MCF 10A (cell line): ENCODE measurements around the gene SPARC. TPM values are rescaled to one million over a fixed set of nuclear protein-coding genes. Genes with fewer than 3 reads are reported as not detected.

Experiments
- BruUV-seq: library from RNA; stranded (reverse); fragments of 400-500 nt; replicated peaks from 2 replicates; lab custom pipeline; 2021; lab: Mats Ljungman, UMichigan
- CTCF ChIA-PET: fragments of 300-600 bp; sonication (Branson Sonifier 250); formaldehyde crosslinking; extraction: SDS; loops from one replicate; lab custom pipeline; 2021; ENCODE audit warnings: antibody characterized with exemption, inconsistent platforms; lab: Yijun Ruan, JAX
- POLR2A ChIA-PET: fragments of 300-600, 350-650 bp; sonication (Branson Sonifier 250); formaldehyde crosslinking; extraction: SDS; loops from one replicate; lab custom pipeline; 2020; ENCODE audit warnings: antibody characterized with exemption, inconsistent platforms; lab: Yijun Ruan, JAX
- DNase-seq: peaks from one replicate; pipeline ENCODE4 v3.0.0-alpha.2; 2018; ENCODE audit not compliant: unreplicated experiment
- H3K27ac Mint-ChIP-seq: one replicate; pipeline ENCODE4 v1.8.0; 2022; ENCODE audit warnings: mild to moderate bottlenecking, low read depth, mixed read lengths; ENCODE audit not compliant: unreplicated experiment
- H3K27me3 Mint-ChIP-seq: one replicate; pipeline ENCODE4 v1.8.0; 2022; ENCODE audit warnings: mixed read lengths; ENCODE audit not compliant: insufficient read depth, unreplicated experiment
- H3K36me3 Mint-ChIP-seq: one replicate; pipeline ENCODE4 v1.8.0; 2022; ENCODE audit warnings: mild to moderate bottlenecking, moderate library complexity, mixed read lengths; ENCODE audit not compliant: insufficient read depth, unreplicated experiment
- H3K4me1 Mint-ChIP-seq: one replicate; pipeline ENCODE4 v1.8.0; 2022; ENCODE audit warnings: mixed read lengths; ENCODE audit not compliant: insufficient read depth, unreplicated experiment
- H3K4me3 Mint-ChIP-seq: one replicate; pipeline ENCODE4 v1.8.0; 2022; ENCODE audit warnings: mild to moderate bottlenecking, moderate library complexity, mixed read lengths; ENCODE audit not compliant: unreplicated experiment
- H3K9me3 Mint-ChIP-seq: one replicate; pipeline ENCODE4 v1.8.0; 2022; ENCODE audit warnings: mixed read lengths; ENCODE audit not compliant: unreplicated experiment
- CTCF ChIP-seq: fragments of 200-600 bp; IDR thresholded peaks from one replicate; pipeline ENCODE4 v1.8.0; 2022; ENCODE audit warnings: antibody characterized with exemption, mild to moderate bottlenecking; ENCODE audit not compliant: unreplicated experiment
- intact Hi-C: fragments of 100-400 bp; cut with micrococcal nuclease; formaldehyde crosslinking; loops from 2 replicates; pipeline ENCODE4 v1.14.1; 2022
- total RNA-seq: library from RNA; stranded (reverse); gene quantifications from 2 replicates; pipeline ENCODE4 v1.2.3, GENCODE V29; 2022

The SPARC gene
- total RNA-seq, 1 experiment from 2014 or later: 32.6 TPM

DNA sequence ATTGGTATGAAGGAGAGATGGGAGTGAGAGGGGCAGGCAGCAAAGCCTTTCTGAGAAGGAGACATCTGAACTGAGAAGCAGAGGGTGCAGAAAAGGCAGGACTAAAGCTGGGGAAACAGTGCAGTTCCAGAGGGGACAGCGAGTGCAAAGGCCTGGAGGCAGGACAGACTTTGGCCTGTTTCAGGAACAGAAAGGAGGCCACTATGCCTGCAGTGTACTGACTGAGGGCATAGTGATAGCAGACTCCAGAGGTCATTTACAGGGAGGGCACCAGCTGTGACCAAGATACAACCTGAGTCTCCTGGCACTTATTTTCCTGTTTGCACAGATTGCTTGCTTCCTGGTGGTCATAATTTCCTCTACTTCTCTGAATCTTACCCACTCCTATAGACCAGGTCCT, 29.6 kb downstream of the SPARC start:
- ChIA-PET POLR2A (interaction anchor here (3.4 kb wide), 1 partner anchor 115 kb away, joined by 35 read pairs; the partner anchor contains the start of gene G3BP1), CTCF (interaction anchor here (0.7 to 15.3 kb wide), 20 partner anchors 10 to 486 kb away, joined by 3 to 652 read pairs (median 11); partner anchors contain the start of genes G3BP1 and SLC36A1)
- DNase-seq: no peak
- no peaks in the 10 kb centered on the region for H3K9me3 Mint-ChIP-seq
- H3K27me3 Mint-ChIP-seq: no peaks in the 10 kb centered on the region
- no TSS peak for BruUV-seq
- no peak overlapping the region for H3K4me3 Mint-ChIP-seq
- peaks cover 13% of the 10 kb centered on the region for H3K4me1 Mint-ChIP-seq
- H3K36me3 Mint-ChIP-seq: no peaks in the 10 kb centered on the region
- no peak for TF ChIP-seq CTCF
- H3K27ac Mint-ChIP-seq: no peak overlapping the region
- intact Hi-C loops: loop anchor here (10.0 kb wide), 1 partner anchor 532 kb away; no protein-coding TSS in a partner anchor

DNA sequence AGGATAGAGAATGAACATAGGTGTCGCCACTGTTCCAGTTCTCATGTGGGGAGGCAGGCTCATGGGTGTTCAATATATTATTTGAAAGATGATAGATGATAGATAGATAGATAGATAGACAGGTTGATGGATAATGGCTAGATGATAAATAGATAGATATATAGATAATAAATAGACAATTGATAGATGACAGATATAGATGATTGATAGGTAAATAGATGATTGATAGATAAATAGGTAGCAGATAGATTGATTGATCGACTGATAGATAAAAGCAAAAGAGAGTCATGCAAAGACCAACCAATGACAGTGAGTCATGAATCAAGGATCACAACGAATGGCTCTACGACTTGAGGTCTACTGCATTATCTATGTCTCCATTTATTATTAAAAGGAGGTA, 30.4 kb downstream of the SPARC start:
- no peak overlapping the region for H3K27ac Mint-ChIP-seq
- BruUV-seq: no TSS peak
- H3K4me3 Mint-ChIP-seq: no peak overlapping the region
- H3K36me3 Mint-ChIP-seq: no peaks in the 10 kb centered on the region
- ChIA-PET POLR2A (interaction anchor here (3.4 kb wide), 1 partner anchor 115 kb away, joined by 35 read pairs; the partner anchor contains the start of gene G3BP1), CTCF (interaction anchor here (0.7 to 15.3 kb wide), 8 partner anchors 9 to 487 kb away, joined by 3 to 652 read pairs (median 12); partner anchors contain the start of gene SLC36A1)
- intact Hi-C loops: loop anchor here (10.0 kb wide), 1 partner anchor 532 kb away; no protein-coding TSS in a partner anchor
- no peak for DNase-seq
- no peaks in the 10 kb centered on the region for H3K27me3 Mint-ChIP-seq
- H3K4me1 Mint-ChIP-seq: peaks cover 18% of the 10 kb centered on the region
- no peak for TF ChIP-seq CTCF
- no peaks in the 10 kb centered on the region for H3K9me3 Mint-ChIP-seq

GRCh38 chr5:151651997-151652645, 34.6 kb downstream of the SPARC start:
- Mint-ChIP-seq H3K9me3 (no peaks in the 10 kb centered on the region), H3K27me3 (no peaks in the 10 kb centered on the region), H3K36me3 (no peaks in the 10 kb centered on the region), H3K4me3 (no peak overlapping the region), H3K27ac (no peak overlapping the region), H3K4me1 (peaks cover 10% of the 10 kb centered on the region)
- CTCF ChIA-PET: interaction anchor here (0.6 to 18.8 kb wide), 86 partner anchors 9 to 862 kb away, joined by 3 to 467 read pairs (median 8); partner anchors contain the start of genes FAT2, G3BP1 and SLC36A1
- POLR2A ChIA-PET: interaction anchor here (0.6 to 3.3 kb wide), 36 partner anchors 13 to 862 kb away, joined by 3 to 29 read pairs (median 4); partner anchors contain the start of genes G3BP1 and SLC36A1
- BruUV-seq: no TSS peak
- TF ChIP-seq CTCF: peak; percentile 99
- DNase-seq: peak; percentile 94
- intact Hi-C loops: loop anchor here (1.0 to 10.0 kb wide), 7 partner anchors 81 to 527 kb away; partner anchors contain the start of gene SLC36A1

- H3K9me3 Mint-ChIP-seq: no peaks in the 10 kb centered on the region
- no peaks in the 10 kb centered on the region for H3K27me3 Mint-ChIP-seq
- POLR2A ChIA-PET: interaction anchor here (0.8 to 6.5 kb wide), 8 partner anchors 14 to 99 kb away, joined by 3 to 52 read pairs (median 8); no protein-coding TSS in a partner anchor
- H3K27ac Mint-ChIP-seq: no peak overlapping the region
- H3K36me3 Mint-ChIP-seq: peaks cover 5% of the 10 kb centered on the region
- intact Hi-C loops: no loop called here
- CTCF ChIA-PET: interaction anchor here (0.6 to 18.8 kb wide), 18 partner anchors 9 to 486 kb away, joined by 3 to 467 read pairs (median 14); partner anchors contain the start of gene SLC36A1
- no peak overlapping the region for H3K4me3 Mint-ChIP-seq
- DNase-seq: no peak
- no TSS peak for BruUV-seq
- peaks cover 19% of the 10 kb centered on the region for H3K4me1 Mint-ChIP-seq
- TF ChIP-seq CTCF: no peak
These were observed 37.7 kb downstream of the SPARC start for GRCh38 chr5:151648988-151649387.
